Loucy (cell line): ENCODE measurements around the gene ZNF14.

ENCODE experiments used
- CTCF ChIP-seq: fragments of 200-600 bp; sonication (generic); conservative IDR thresholded peaks from 2 replicates; pipeline ENCODE4 v1.5.1; 2014; ENCODE audit warnings: mild to moderate bottlenecking, antibody characterized with exemption, low read length
- EZH2phosphoT487 ChIP-seq: fragments of 200-600 bp; IDR thresholded peaks from 2 replicates; pipeline ENCODE4 v1.6.1; 2018; ENCODE audit warnings: antibody characterized with exemption, mild to moderate bottlenecking, moderate library complexity, borderline replicate concordance

- TF ChIP-seq CTCF (no peak; the same call in 1 of the 2 replicates), EZH2phosphoT487 (no peak)
Measured at GRCh38 chr19:19663256-19664120, 69.4 kb downstream of the ZNF14 start, which contains the start of gene ATP13A1.
